HG02610 (cell line): Measurements from ENCODE around the gene FCER2.

Experiments used
- ATAC-seq: cut with Tn5 transposase; IDR thresholded peaks from one replicate; pipeline ENCODE4 v1.9.1; 2021; ENCODE audit warnings: mild to moderate bottlenecking, moderate library complexity; ENCODE audit not compliant: unreplicated experiment

The FCER2 gene

DNA sequence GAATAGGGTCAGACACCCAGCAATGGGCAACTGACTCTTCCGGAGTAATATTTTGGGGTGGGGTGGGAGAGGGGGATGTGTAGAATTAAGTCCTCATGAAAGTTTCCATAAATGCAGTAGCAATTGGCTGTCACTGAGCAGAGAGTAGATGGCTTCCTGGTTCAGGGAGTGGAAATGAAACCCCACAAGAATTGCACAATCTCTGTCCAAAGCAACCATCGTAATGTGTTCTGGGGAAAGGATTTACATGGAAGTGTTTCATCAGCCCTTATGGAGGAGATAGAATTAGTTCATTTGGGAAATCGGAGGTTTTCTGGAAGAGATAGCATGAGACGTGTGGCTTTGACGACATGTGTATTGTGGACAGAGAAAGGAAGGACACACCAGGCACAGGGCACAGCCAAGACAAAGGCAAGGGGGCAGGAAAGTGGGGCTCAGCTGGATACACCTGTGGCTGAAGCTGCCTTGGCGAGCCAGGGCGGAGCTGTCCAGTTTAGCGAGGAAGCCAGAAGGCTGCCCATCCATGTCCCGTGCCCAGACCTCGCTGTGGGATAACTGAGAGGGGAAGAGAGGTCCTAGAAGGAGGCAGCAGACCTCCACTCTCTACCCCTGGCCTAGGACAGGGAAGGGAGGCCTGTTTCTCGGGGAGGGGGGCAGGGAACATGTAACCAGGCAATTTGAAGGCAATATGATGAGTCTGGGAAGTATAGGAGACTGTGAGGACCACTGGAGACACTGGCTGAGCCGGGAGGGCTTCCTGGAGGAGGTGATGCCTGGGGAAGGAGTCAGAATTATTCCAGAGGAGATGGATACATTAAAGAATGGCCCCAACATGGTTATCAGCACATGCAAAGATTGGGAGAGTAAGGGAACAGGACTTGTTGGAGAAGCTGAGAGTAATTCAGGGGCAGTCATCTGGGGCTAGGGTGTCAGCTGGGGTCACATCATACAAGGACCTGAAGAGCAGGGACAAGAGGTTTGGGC lies 32.6 kb upstream of the FCER2 start:
- ATAC-seq, result no peak

DNA sequence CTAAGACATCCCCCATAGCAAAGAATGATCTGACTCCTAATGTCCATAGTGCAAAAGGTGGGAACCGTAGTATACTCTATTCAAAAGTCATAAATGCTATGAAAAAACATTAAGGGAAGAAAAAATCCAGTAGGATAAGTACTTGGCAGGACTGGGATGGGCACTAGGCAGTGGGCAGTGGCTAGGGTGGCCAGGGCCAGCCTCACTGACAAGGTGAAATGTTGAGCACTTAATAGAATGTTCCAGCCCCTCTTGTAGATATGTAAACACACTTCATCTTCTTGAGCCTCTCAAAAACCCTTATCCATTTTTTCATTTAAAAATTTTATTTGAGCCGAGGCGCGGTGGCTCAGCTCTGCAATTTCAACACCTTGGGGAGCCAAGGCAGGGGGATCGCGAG lies 31.4 kb upstream of the FCER2 start:
- ATAC-seq, result no peak

DNA sequence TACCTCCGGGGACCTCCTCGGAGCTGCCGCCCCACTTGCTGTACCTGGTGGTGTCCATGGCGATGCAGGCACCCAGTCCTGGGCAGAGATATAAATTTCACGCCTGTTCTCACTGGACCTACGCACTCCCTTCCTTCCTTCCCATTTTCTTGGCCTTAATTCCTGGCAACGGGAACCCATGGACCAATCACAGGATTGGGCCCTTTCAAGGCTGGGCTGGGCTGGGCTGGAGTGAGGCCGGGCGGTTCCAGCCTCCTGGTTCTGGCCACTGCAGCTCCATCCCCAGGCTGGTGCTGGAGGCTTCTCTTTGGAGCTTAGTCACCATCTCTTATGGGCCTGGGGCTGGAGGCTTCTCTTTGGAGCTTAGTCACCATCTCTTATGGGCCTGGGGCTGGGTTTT lies 30.1 kb upstream of the FCER2 start, which contains the start of gene CLEC4G:
TSS of gene CLEC4G (minus strand) at position 66 of the 400 bp plus-strand sequence. CDS start at position 58, 8 bp downstream.
- no peak for ATAC-seq

DNA sequence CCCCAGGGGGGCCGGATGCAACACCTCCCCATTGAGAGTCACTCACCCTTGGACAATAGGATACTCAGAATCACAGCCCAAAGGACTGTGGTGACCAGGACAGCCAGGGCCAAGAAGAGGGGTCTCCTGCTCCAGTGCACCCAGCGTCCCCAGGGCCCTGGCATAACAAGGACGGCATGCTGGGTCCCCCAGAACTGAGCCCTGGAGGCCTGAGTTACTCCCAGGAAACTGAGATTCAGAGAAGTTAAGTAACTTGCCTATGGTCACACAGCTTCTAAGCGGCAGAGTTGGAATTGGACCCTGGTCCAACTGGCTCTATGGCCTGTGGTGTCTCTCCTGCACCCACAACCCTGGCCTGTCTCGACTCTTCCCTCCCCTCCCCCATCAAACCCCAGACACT lies 29.7 kb upstream of the FCER2 start:
- no peak for ATAC-seq

DNA sequence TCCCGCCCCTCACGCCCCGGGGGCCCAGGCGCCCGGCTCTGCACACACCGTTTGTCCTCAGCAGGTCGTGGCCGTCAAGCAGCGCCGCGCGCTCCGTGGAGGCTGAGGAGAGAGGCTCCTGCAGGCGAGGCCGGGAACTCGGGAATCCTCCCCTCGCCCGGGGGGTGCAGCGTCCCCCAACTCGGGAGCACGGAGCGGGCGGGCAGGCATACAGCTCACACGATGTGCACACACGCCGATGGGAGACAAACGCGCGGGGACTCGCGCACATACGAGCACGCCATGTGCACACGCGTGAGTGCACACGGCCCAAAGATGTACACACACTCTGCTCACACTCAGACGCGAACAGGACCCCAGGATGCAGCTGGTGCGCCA lies 29.3 kb upstream of the FCER2 start:
- no peak for ATAC-seq

DNA sequence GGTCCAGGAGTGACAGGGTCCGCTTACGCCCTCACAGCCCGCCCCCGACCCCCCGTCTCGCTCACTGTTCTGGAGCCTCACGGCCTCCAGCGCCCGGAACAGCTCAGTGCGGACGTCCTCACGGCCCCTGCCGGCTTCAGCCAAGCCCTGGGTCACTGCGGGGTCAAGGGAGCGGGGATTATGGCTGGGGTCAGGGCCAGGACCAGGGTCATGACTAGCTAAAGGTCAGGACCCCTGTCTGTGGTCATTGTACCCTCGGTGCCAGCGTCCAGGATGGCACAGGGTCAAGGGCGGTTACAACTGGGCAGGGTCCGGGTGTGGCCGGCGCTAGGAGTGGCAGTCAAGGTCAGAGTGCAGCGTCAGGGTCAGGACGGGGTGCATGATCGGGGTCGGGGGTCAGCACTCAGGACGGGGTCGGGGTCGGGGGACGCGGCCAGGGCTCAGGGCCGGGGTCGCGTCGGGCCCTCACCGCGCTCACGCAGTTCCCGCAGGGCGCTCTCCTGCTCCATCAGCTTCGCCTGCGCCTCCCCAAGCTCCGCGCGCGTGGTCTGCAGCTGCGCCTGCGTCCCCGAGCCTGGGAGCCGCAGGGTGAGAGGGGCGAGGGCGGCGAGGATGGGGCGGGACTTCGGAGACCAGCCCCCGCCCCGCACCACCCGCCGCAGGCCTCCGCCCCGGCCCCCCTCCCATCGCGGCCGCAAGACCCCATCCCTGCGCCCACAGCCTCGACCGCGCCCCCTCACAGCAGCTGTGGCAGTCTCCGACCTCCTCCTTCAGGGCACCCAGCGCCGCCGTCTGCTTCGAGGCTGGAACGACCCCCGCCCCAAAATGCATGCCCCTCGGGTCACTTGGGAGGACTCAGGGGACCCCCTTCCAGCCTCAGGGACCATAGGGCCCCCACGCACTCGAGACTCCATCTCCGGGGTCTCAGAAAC lies 28.6 kb upstream of the FCER2 start:
- no peak for ATAC-seq

DNA sequence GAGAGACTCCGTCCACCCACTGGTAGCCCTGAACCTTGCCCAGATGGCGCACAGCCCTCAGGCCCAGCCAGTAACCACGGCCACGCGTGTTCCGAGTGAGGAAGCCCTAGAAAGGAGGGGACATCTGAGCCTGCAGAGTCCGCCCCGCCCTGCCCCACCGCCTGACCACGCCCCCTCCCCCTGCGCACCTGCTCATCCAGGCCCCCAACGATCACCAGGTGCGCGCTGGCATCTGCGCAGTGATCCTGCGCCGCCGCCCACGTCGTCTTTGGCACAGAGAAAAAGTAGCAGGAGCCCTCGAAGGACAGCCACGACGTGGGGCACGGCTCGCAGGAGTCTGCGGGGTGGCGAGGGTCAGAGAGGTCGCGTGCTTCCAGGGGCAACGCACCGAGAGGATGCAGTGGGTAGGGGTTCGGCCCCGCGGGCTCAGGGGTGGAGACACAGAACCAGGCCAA lies 27.9 kb upstream of the FCER2 start:
- ATAC-seq, result no peak

DNA sequence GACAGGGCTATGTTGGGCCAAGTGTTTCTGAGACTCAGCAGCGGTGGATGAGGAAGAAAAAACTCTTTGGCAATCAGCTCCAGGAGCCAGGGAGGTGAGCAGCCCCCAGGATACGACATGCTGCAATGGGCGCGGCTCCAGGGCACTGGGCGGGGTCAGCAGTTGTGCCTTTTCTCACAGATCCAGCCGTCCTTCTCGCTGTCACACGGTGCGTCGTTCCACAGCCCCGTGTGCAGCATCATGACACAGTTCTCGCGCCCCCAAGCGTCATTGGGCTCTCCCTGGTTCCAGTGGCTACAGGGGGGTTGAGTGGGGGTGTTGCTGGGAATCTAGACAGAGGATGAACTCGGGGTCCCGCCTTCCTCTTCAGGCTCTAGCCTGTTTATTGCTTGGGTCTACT lies 27.3 kb upstream of the FCER2 start:
- ATAC-seq, result no peak

DNA sequence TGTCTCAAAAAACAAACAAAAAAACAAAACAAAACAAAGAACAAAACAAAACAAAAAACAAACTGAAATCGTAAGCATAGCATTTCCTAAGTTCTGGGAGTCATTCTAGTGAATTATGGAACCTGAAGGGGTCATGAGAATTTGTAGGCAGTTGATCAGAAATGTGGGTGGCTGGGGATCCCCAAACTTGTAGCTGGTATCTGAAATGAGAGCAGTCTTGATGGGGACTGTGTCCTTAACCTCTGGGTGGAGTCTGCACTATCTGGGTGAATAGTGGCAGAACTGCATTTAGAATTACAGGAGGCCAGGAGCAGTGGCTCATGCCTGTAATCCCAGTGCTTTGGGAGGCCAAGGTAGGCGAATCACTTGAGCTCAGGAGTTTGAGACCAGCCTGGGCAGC lies 23.9 kb upstream of the FCER2 start:
- no peak for ATAC-seq

DNA sequence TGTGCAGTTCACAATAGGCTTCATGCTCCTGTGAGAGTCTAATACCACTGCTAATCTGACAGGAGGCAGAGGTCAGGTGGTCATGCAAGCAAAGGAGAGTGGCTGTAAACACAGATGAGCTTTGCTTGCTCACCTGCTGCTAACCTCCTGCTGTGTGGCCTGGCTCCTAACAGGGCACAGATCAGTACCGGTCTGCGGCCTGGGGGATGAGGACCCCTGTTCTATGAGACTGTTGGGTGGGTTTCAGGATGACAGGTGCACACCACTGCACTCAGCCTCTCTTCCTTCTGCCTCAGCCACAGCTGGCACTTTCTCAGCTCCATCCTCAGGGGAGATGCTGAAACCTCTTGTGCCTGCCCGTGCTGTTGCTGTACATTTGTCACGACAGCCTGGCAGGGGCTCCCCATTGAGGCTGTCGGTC lies 20.3 kb upstream of the FCER2 start:
- ATAC-seq, result no peak

DNA sequence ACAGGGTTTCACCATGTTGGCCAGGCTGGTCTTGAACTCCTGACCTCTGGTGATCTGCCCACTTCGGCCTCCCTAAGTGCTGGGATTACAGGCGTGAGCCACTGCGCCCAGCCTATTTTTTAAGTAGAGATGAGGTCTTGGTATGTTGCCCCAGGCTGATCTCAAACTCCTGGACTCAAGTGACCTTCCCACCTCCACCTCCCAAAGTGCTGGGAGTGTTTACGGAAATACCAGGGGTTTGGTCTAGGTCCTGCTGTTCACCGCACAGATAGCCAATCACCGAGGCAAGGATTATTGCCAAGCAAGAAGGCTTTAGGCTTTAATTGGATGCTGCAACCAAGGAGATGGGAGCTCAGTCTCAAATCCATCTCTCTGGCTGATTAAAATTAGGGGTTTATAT lies 18.4 kb upstream of the FCER2 start:
- no peak for ATAC-seq

DNA sequence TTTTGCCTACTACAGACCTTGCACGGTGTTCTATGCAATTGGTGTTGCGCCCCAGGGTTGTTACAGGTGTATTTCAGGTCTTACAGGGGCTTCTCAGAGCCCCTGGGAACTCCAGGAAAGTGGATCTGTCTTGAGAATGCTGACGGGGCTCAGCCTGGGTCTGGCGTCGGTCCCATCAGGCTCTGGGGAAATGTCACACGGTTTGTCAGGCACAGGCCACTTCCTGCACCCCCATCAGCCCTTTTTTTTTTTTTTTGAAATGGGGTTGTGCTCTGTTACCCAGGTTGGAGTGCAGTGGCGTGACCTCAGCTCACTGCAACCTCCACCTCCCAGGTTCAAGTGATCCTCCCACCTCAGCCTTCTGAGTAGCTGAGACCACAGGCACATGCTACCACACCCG lies 16.7 kb upstream of the FCER2 start:
- ATAC-seq, result no peak

DNA sequence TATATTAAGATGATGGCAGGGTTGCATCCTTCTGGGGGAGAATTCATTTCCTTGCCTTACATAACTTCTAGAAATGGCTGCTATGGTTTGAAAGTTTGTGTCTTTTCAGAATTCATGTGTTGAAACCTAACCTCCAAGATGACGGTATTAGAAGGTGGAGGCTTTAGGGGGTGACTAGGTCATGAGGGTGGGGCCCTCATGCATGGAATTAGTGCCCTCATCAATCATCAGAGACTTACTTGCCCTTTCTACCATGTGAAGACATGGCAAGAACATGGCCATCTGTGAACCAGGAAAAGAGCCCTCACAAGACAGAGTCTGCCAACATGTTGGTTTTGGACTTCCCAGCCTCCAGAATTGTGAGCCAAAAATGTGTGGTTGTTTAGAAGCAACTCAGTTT lies 14.8 kb upstream of the FCER2 start:
- no peak for ATAC-seq

DNA sequence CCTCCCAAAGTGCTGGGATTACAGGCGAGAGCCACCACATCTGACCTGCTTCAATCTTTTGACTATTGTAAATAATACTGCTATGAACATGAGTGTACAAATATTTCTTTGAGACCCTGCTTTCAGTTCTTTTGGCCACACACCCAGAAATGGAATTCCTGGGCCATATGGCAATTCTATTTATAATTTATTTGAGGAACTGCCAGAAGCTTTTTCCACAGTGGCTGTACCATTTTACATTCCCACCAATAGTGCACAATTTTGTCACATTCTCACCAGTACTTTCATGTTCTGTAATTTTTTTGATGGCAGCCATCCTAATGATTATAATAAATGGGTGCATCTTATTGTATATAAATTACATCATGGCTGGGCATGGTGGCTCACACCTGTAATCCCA lies 13.7 kb upstream of the FCER2 start:
- ATAC-seq, result no peak

DNA sequence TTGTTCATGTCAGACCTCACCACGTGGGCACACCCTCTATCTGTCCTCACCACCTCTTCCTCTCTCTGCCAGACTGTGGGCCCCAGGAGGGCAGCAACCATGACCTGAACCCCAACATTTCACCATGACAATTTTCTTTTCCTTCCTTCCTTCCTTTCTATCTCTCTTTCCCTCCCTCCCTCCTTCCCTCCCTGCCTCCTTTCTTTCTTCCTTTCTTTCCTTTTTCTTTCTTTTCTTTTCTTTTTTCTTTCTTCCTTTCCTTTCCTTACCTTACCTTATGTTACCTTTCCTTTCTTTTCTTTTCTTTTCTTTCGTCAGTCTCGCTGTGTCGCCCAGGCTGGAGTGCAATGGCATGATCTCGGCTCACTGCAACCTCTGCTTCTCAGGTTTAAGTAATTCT lies 8.7 kb upstream of the FCER2 start:
- ATAC-seq, result no peak

DNA sequence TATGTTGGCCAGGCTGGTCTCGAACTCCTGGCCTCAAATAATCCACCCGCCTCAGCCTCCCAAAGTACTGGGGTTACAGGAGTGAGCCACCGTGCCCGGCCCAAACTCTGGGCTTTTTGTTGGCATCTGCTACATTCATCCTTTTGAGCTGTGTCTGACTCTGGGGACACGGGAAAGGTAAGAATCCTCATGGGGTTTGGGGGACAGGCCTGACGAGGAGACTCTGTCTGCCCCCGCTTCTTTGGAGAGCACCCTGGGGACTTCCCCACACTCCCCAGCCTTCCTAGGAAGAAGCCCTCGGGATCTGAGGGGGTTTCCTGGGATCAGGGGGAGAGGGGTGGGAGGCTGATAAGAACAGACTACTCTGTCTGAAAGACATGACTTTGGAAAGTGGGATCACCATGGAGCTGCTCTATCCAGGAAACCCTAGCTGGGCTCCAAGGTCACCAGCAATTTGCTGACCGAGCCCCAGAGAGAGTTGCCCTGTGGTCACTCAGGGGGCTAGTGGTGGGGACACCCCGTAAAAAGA lies 8.1 kb upstream of the FCER2 start:
- no peak for ATAC-seq

DNA sequence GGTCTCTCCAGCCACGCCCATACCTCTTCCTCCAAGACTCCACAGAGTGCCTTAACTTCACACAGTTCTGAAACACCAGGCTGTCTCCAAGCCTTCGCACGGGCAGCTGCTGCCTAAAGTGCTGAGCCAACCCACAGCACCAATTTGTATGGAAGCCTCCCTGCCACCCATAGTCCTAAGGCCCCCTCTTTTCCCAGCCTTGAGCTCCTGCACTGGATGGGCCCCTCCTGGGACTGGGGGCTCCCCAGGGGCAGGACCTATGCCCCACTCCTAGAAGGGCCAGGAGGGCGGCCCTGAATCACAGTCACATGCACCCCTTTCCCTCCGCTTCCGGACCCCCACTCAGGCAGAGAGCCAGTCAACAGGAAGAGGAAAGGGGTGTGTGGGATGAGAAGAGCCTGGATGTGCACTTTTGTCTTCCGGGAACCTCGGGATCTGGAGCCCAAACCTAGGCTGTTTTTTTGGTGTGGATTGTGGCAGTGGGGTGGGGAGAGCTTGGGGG lies 5.1 kb upstream of the FCER2 start:
- no peak for ATAC-seq

DNA sequence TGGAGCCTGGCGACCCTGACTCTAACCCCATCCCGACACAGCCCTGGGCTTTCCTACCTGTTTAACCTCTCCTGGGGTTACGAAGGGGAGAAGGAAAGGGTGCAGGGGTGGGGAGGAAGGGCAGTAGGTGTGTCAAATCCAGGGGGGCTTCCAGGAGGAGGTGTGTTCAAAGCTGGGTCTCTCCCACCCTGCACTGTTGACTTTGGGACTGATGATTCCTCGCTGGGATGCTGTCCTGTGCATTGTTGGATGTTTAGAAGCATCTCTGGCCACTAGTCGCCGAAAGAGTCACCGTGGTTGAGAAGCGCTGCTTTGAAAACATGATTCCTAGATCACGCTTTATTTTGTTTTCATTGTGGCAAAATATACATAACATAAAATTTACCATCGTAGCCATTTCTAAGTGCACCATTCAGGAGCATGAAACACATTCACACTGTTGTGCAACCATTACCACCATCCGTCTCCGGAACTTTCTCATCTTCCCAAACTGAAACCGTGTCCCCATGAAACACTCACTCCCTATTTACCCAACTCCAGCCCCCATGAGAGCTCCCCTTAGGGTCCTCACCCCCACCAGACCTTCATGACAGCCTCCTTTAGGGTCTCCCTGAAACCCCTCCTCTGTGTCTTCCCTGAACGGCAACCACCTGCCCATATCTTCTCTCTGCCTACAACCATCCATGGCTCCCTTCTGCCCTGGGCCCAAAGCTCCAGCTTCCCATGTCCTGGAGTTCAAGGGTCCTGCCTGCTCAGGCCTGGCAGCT lies 4.4 kb upstream of the FCER2 start:
- no peak for ATAC-seq

DNA sequence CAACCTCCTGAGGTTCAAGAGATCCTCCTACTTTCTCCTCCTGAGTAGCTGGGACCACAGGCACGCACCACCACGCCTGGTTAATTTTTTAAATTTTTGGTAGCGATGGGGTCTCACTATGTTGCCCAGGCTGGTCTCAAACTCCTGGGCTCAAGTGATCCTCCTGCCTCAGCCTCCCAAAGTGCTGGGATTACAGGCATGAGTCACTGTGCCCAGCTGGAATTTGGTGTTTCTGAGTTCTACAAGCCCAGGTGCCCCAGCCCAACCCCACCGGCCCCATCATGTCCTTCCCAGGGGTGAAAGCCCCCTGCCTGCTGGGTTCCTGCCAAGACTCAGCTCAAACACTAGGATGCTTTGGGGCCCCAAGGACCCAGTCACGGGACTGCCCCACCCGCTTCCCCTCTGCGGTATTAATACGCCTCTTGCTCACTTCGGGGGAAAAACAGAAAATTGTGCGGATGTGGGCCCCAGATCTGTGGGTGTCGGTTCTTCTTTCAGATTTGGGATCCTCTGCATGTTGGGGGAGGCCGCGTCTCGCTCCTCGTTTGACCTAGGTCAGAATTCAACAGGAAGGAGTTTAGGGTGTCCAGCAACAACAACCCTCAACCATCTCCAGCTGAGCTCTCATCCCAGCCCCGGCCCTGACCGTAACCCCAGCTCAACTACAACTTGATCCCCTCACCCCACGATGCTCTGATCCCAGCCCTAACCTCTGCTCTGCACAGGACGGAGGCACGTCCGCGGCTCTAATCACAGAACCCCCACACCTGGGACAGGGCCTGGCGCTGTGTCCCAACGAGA lies 3.7 kb upstream of the FCER2 start:
- ATAC-seq, result peak; percentile 41
